K562 (cell line): ENCODE measurements around the gene ANAPC16. TPM values are rescaled to one million over a fixed set of nuclear protein-coding genes. Genes with fewer than 3 reads are reported as not detected.

Source experiments
- BCOR ChIP-seq: fragments of 450-650 bp; IDR thresholded peaks from 2 replicates; pipeline ENCODE4 v1.6.1; 2016
- CEBPG ChIP-seq, 3 experiments: fragments of 200-800 bp in 1 of 3; sonication (Bioruptor generic) in 1 of 3; sonication (generic) in 1 of 3; formaldehyde crosslinking in 1 of 3; IDR thresholded peaks in 2 of 3; conservative IDR thresholded peaks in 1 of 3; 2 replicates each; pipeline versions ENCODE4 v1.6.1 to v1.8.0; 2016 to 2022; ENCODE audit warnings: missing compliant biosample characterization in 2 of 3, missing genetic modification characterization in 2 of 3, mild to moderate bottlenecking in 1 of 3, missing genetic modification reagents in 1 of 3
- DACH1 ChIP-seq: fragments of 450-650 bp; IDR thresholded peaks from 2 replicates; pipeline ENCODE4 v1.6.1; 2018; ENCODE audit not compliant: partially characterized antibody
- DPF2 ChIP-seq: fragments of 450-650 bp; IDR thresholded peaks from 2 replicates; pipeline ENCODE4 v1.6.1; 2016
- HMGN3 ChIP-seq: IDR thresholded peaks from 2 replicates; pipeline ENCODE4 v1.6.1; 2011; ENCODE audit warnings: borderline replicate concordance, low read depth, mild to moderate bottlenecking, mixed read lengths, low read length; ENCODE audit not compliant: insufficient read length; ENCODE audit errors: extremely low read depth
- KLF1 ChIP-seq: fragments of 450-650 bp; IDR thresholded peaks from 2 replicates; pipeline ENCODE4 v1.6.1; 2016; ENCODE audit warnings: missing genetic modification characterization, missing compliant biosample characterization
- NFYB ChIP-seq: IDR thresholded peaks from 2 replicates; pipeline ENCODE4 v1.6.1; 2011; ENCODE audit warnings: mild to moderate bottlenecking, moderate library complexity; ENCODE audit not compliant: insufficient read length; ENCODE audit errors: extremely low read depth
- POLR2AphosphoS5 ChIP-seq: IDR thresholded peaks from 2 replicates; pipeline ENCODE4 v1.6.1; 2011; ENCODE audit warnings: mild to moderate bottlenecking, low read depth, low read length, moderate library complexity; ENCODE audit not compliant: control insufficient read depth, insufficient read depth
- RBM25 ChIP-seq: fragments of 200-400 bp; formaldehyde crosslinking; IDR thresholded peaks from 2 replicates; pipeline ENCODE4 v1.6.1; 2018; ENCODE audit warnings: low read length, low read depth, moderate library complexity; ENCODE audit not compliant: severe bottlenecking
- RCOR1 ChIP-seq, 2 experiments: IDR thresholded peaks; 2 replicates each; pipeline ENCODE4 v1.6.1; 2012; ENCODE audit warnings: low read depth in 2 of 2, low read length in 2 of 2, borderline replicate concordance in 1 of 2, improper control_type of control experiment in 1 of 2
- RFX1 ChIP-seq: fragments of 450-650 bp; IDR thresholded peaks from 2 replicates; pipeline ENCODE4 v1.6.1; 2016; ENCODE audit warnings: mild to moderate bottlenecking, moderate library complexity
- ZNF146 ChIP-seq: IDR thresholded peaks from one replicate; pipeline ENCODE4 v1.6.1; 2018; ENCODE audit warnings: missing compliant biosample characterization; ENCODE audit not compliant: unreplicated experiment
- ZNF766 ChIP-seq: fragments of 200-800 bp; sonication (Bioruptor generic); conservative IDR thresholded peaks from 2 replicates; pipeline ENCODE4 v1.6.1; 2016; ENCODE audit warnings: missing genetic modification characterization, missing compliant biosample characterization
- polyA plus RNA-seq, 8 experiments: library from polyadenylated mRNA; depleted of rRNA in 4 of 8; stranded (reverse) in 5 of 8; unstranded in 3 of 8; fragments of >200 nt; fragmentation: Nextera tagmentation in 2 of 8; fragmentation: Illumina TruSeq in 1 of 8; extraction: Ambion mirVana in 2 of 8; extraction: Trizol in 1 of 8; gene quantifications; 2 replicates each; pipeline versions ENCODE4 v1.2.1 to v1.2.3, GENCODE V29; 2011 to 2014; ENCODE audit warnings: inconsistent platforms in 1 of 8, missing spikeins in 1 of 8
- total RNA-seq, 7 experiments: library from RNA; depleted of rRNA in 6 of 7; stranded (reverse); fragments of >200 nt in 6 of 7; fragmentation: Illumina TruSeq in 2 of 7; extraction: Trizol in 2 of 7; gene quantifications; 2 replicates each; pipeline versions ENCODE4 v1.2.1 to v1.2.3, GENCODE V29; 2011 to 2021; ENCODE audit warnings: low replicate concordance in 1 of 7
- TF ChIP-seq, protein P1 (sequence below), 3 experiments: IDR thresholded peaks in 2 of 3; conservative IDR thresholded peaks in 1 of 3; 2 replicates each; pipeline ENCODE4 v1.5.1; 2011 to 2012; ENCODE audit warnings: low read length in 3 of 3, mild to moderate bottlenecking in 3 of 3, control low read depth in 2 of 3, improper control_type of control experiment in 1 of 3, inconsistent platforms in 1 of 3, low read depth in 1 of 3, mixed read lengths in 1 of 3, moderate library complexity in 1 of 3; ENCODE audit not compliant: insufficient read depth in 2 of 3
- TF ChIP-seq, protein P2 (sequence below): fragments of 450-650 bp; IDR thresholded peaks from 2 replicates; pipeline ENCODE4 v1.6.1; 2016; ENCODE audit warnings: borderline replicate concordance
- TF ChIP-seq, protein P3 (sequence below): fragments of 250-450 bp; sonication (Bioruptor Pico); IDR thresholded peaks from 2 replicates; pipeline ENCODE4 v1.8.0; 2022; ENCODE audit warnings: moderate library complexity, mild to moderate bottlenecking, inconsistent platforms
- TF ChIP-seq, protein P4 (sequence below): sonication (generic); formaldehyde crosslinking; IDR thresholded peaks from 2 replicates; pipeline ENCODE4 v1.8.1; 2023; ENCODE audit warnings: mild to moderate bottlenecking, missing genetic modification reagents
- TF ChIP-seq, protein P5 (sequence below): fragments of 250-450 bp; sonication (Bioruptor Pico); IDR thresholded peaks from 2 replicates; pipeline ENCODE4 v1.5.0; 2022; ENCODE audit warnings: mild to moderate bottlenecking

The ANAPC16 gene
- total and polyA plus RNA-seq, 9 of the 15 experiments (the other 6 are each of a cell fraction or from before 2014, with no cell fraction given) = 42.6 to 208 (median 108) TPM

DNA sequence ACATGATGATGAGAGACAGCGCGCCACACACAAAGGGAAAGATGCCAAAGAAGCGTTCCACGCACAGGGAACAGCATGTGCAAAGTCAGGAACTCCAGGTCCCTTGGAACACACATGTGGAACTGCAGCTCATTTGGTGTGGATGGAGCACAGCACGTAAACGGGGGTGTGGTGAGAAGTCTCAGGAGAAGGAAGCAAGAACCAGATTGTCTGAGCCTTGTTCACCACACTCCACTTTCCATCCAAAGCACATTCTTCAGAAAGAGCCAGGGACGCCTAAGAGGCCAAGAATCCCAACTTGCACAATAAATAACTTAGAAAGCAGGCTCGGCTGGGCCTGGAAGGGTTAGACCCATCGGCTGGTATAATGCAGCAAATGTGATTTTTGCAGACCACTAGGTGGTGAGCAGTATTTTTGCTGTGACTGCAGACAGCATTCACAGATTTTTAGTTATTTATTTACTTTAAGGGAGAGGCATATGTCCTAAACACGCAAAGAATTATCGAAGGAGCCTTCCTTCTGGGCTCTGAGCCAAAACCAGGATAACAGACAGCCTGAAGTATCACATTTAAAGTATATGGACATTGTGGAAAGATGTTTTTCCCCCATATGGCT is 28.1 kb downstream of the ANAPC16 start (continued):
- TF ChIP-seq, protein P1, sequence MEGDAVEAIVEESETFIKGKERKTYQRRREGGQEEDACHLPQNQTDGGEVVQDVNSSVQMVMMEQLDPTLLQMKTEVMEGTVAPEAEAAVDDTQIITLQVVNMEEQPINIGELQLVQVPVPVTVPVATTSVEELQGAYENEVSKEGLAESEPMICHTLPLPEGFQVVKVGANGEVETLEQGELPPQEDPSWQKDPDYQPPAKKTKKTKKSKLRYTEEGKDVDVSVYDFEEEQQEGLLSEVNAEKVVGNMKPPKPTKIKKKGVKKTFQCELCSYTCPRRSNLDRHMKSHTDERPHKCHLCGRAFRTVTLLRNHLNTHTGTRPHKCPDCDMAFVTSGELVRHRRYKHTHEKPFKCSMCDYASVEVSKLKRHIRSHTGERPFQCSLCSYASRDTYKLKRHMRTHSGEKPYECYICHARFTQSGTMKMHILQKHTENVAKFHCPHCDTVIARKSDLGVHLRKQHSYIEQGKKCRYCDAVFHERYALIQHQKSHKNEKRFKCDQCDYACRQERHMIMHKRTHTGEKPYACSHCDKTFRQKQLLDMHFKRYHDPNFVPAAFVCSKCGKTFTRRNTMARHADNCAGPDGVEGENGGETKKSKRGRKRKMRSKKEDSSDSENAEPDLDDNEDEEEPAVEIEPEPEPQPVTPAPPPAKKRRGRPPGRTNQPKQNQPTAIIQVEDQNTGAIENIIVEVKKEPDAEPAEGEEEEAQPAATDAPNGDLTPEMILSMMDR (IDR thresholded peaks at IDR 0.05 in 2 of 3, conservative IDR thresholded peaks at IDR 0.05 in 1 of 3; ENCODE audit: insufficient read depth in 2 of 3, low read depth in 1 of 3, low read length in 3 of 3) = peak in 2 of 3 experiments; percentile 41 to 50; a peak in 3 of 6 replicates
- TF ChIP-seq HMGN3 = peak; percentile 48
- TF ChIP-seq, protein P2, sequence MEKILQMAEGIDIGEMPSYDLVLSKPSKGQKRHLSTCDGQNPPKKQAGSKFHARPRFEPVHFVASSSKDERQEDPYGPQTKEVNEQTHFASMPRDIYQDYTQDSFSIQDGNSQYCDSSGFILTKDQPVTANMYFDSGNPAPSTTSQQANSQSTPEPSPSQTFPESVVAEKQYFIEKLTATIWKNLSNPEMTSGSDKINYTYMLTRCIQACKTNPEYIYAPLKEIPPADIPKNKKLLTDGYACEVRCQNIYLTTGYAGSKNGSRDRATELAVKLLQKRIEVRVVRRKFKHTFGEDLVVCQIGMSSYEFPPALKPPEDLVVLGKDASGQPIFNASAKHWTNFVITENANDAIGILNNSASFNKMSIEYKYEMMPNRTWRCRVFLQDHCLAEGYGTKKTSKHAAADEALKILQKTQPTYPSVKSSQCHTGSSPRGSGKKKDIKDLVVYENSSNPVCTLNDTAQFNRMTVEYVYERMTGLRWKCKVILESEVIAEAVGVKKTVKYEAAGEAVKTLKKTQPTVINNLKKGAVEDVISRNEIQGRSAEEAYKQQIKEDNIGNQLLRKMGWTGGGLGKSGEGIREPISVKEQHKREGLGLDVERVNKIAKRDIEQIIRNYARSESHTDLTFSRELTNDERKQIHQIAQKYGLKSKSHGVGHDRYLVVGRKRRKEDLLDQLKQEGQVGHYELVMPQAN = no peak
- TF ChIP-seq RFX1 = no peak
- TF ChIP-seq, protein P3, sequence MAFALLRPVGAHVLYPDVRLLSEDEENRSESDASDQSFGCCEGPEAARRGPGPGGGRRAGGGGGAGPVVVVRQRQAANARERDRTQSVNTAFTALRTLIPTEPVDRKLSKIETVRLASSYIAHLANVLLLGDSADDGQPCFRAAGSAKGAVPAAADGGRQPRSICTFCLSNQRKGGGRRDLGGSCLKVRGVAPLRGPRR (CRISPR knock-in tag) = no peak
- TF ChIP-seq BCOR = no peak
- TF ChIP-seq CEBPG (CRISPR knock-in tag; IDR thresholded peaks at IDR 0.05) = 0 out of 2 replicates have a peak, but pooled peaks have one; percentile 17
- no peak for TF ChIP-seq CEBPG (tag; conservative IDR thresholded peaks at IDR 0.05 in 1 of 2, IDR thresholded peaks at IDR 0.05 in 1 of 2)
- TF ChIP-seq RCOR1 (IDR thresholded peaks at IDR 0.05; ENCODE audit: borderline replicate concordance in 1 of 2, low read depth in 2 of 2, low read length in 2 of 2) = peak in 1 of 2 experiments; percentile 96; a peak in 3 of 4 replicates
- no peak for TF ChIP-seq ZNF766
- TF ChIP-seq, protein P4, sequence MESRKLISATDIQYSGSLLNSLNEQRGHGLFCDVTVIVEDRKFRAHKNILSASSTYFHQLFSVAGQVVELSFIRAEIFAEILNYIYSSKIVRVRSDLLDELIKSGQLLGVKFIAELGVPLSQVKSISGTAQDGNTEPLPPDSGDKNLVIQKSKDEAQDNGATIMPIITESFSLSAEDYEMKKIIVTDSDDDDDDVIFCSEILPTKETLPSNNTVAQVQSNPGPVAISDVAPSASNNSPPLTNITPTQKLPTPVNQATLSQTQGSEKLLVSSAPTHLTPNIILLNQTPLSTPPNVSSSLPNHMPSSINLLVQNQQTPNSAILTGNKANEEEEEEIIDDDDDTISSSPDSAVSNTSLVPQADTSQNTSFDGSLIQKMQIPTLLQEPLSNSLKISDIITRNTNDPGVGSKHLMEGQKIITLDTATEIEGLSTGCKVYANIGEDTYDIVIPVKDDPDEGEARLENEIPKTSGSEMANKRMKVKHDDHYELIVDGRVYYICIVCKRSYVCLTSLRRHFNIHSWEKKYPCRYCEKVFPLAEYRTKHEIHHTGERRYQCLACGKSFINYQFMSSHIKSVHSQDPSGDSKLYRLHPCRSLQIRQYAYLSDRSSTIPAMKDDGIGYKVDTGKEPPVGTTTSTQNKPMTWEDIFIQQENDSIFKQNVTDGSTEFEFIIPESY (CRISPR knock-in tag) = no peak
- TF ChIP-seq DACH1 = no peak
- TF ChIP-seq POLR2AphosphoS5 = no peak
- TF ChIP-seq, protein P5, sequence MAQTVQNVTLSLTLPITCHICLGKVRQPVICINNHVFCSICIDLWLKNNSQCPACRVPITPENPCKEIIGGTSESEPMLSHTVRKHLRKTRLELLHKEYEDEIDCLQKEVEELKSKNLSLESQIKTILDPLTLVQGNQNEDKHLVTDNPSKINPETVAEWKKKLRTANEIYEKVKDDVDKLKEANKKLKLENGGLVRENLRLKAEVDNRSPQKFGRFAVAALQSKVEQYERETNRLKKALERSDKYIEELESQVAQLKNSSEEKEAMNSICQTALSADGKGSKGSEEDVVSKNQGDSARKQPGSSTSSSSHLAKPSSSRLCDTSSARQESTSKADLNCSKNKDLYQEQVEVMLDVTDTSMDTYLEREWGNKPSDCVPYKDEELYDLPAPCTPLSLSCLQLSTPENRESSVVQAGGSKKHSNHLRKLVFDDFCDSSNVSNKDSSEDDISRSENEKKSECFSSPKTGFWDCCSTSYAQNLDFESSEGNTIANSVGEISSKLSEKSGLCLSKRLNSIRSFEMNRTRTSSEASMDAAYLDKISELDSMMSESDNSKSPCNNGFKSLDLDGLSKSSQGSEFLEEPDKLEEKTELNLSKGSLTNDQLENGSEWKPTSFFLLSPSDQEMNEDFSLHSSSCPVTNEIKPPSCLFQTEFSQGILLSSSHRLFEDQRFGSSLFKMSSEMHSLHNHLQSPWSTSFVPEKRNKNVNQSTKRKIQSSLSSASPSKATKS (CRISPR knock-in tag) = no peak
- TF ChIP-seq ZNF146 (CRISPR knock-in tag) = no peak
- no peak for TF ChIP-seq RBM25
- peak; percentile 97 for TF ChIP-seq KLF1 (tag)
- no peak for TF ChIP-seq NFYB
- TF ChIP-seq DPF2 = no peak; the same call in 1 of the 2 replicates
